Activated CD8-positive, alpha-beta T cell treated with anti-CD3 and anti-CD28 coated beads for 36 hours (primary cell): ENCODE results near the gene TANK. TPM values are rescaled to one million over a fixed set of nuclear protein-coding genes. Genes with fewer than 3 reads are reported as not detected.

Experiments
- ATAC-seq: fragments of 200-7000 bp; cut with Tn5 transposase; one replicate; pipeline ENCODE4 v1.10.0; 2021; ENCODE audit warnings: mild to moderate bottlenecking, moderate library complexity
- CTCF ChIA-PET: fragments of 350-600 bp; sonication (Branson Sonifier 250); formaldehyde crosslinking; loops from one replicate; lab custom pipeline; 2021; ENCODE audit warnings: antibody characterized with exemption; lab: Charles Lee
- POLR2A ChIA-PET: fragments of 350-600 bp; sonication (Branson Sonifier 250); formaldehyde crosslinking; loops from one replicate; lab custom pipeline; 2021; ENCODE audit warnings: antibody characterized with exemption; lab: Charles Lee
- DNase-seq: peaks from one replicate; pipeline ENCODE4 v3.0.0-alpha.2; 2020
- H3K27ac Mint-ChIP-seq: one replicate; pipeline ENCODE4 v1.8.0; 2021; ENCODE audit warnings: mild to moderate bottlenecking, mixed read lengths
- H3K27me3 Mint-ChIP-seq: one replicate; pipeline ENCODE4 v1.8.0; 2021; ENCODE audit warnings: mixed read lengths
- H3K36me3 Mint-ChIP-seq: one replicate; pipeline ENCODE4 v1.8.0; 2021; ENCODE audit warnings: low read depth, mixed read lengths
- H3K4me1 Mint-ChIP-seq: one replicate; pipeline ENCODE4 v1.8.0; 2021; ENCODE audit warnings: low read depth, mixed read lengths
- H3K4me3 Mint-ChIP-seq: one replicate; pipeline ENCODE4 v1.8.0; 2021; ENCODE audit warnings: mild to moderate bottlenecking, moderate library complexity, mixed read lengths
- H3K9me3 Mint-ChIP-seq: one replicate; pipeline ENCODE4 v1.8.0; 2021; ENCODE audit warnings: mixed read lengths
- CTCF ChIP-seq: fragments of 200-600 bp; IDR thresholded peaks from one replicate; pipeline ENCODE4 v1.8.0; 2022; ENCODE audit warnings: antibody characterized with exemption, mild to moderate bottlenecking
- intact Hi-C: fragments of 100-400 bp; cut with micrococcal nuclease; formaldehyde crosslinking; loops from one replicate; pipeline ENCODE4 v1.10.0; 2022
- total RNA-seq, 2 experiments: library from RNA; stranded (reverse); gene quantifications; one replicate each; pipeline ENCODE4 v1.2.3, GENCODE V29; 2021

The TANK gene
- total RNA-seq, 2 experiments from 2014 or later = 49.2 to 51.6 TPM

- no peak for ATAC-seq
- CTCF ChIA-PET = interaction anchor here (1.8 kb wide), 1 partner anchor 13 kb away, joined by 8 read pairs; no protein-coding TSS in a partner anchor
- TF ChIP-seq CTCF = no peak
- H3K4me1 Mint-ChIP-seq = peaks cover 5% of the 10 kb centered on the region
- no peak overlapping the region for H3K27ac Mint-ChIP-seq
- no peaks in the 10 kb centered on the region for H3K27me3 Mint-ChIP-seq
- H3K36me3 Mint-ChIP-seq = peaks cover 19% of the 10 kb centered on the region
- POLR2A ChIA-PET = no interaction called here
- intact Hi-C loops = no loop called here
- no peak overlapping the region for H3K4me3 Mint-ChIP-seq
- no peaks in the 10 kb centered on the region for H3K9me3 Mint-ChIP-seq
- no peak for DNase-seq
These were observed 49.7 kb downstream of the TANK start for GRCh38 chr2:161209902-161210301.

GRCh38 chr2:161217597-161218185 is 57.5 kb downstream of the TANK start:
- no peaks in the 10 kb centered on the region for H3K9me3 Mint-ChIP-seq
- H3K4me3 Mint-ChIP-seq = no peak overlapping the region
- intact Hi-C loops = no loop called here
- DNase-seq (no peak), ATAC-seq (peak; percentile 10)
- POLR2A ChIA-PET = no interaction called here
- peaks cover 30% of the 10 kb centered on the region for H3K4me1 Mint-ChIP-seq
- CTCF ChIA-PET = interaction anchor here (1.3 to 1.4 kb wide), 3 partner anchors 33 to 154 kb away, joined by 4 read pairs; no protein-coding TSS in a partner anchor
- H3K27me3 Mint-ChIP-seq = no peaks in the 10 kb centered on the region
- no peak for TF ChIP-seq CTCF
- peak overlapping the region; percentile 22 for H3K27ac Mint-ChIP-seq
- peaks cover 9% of the 10 kb centered on the region for H3K36me3 Mint-ChIP-seq

- H3K4me1 Mint-ChIP-seq = peaks cover 30% of the 10 kb centered on the region
- CTCF ChIA-PET = no interaction called here
- no peak for ATAC-seq
These were observed 59.0 kb downstream of the TANK start for GRCh38 chr2:161219211-161219610.

GRCh38 chr2:161223139-161223732 is 63.0 kb downstream of the TANK start:
- DNase-seq (no peak), ATAC-seq (peak; percentile 75)
- Mint-ChIP-seq H3K4me3 (no peak overlapping the region), H3K9me3 (no peaks in the 10 kb centered on the region), H3K27ac (no peak overlapping the region), H3K36me3 (peaks cover 12% of the 10 kb centered on the region), H3K4me1 (peaks cover 4% of the 10 kb centered on the region), H3K27me3 (no peaks in the 10 kb centered on the region)
- ChIA-PET POLR2A (no interaction called here), CTCF (interaction anchor here (0.6 to 3.6 kb wide), 26 partner anchors 9 to 161 kb away, joined by 3 to 30 read pairs (median 4); no protein-coding TSS in a partner anchor)
- TF ChIP-seq CTCF = peak; percentile 86
- intact Hi-C loops = loop anchor here (1.0 kb wide), 1 partner anchor 50 kb away; no protein-coding TSS in a partner anchor

More at GRCh38 chr2:161219211-161219610, 59.0 kb downstream of the TANK start:
- Mint-ChIP-seq H3K9me3 (no peaks in the 10 kb centered on the region), H3K27ac (no peak overlapping the region), H3K27me3 (no peaks in the 10 kb centered on the region), H3K36me3 (peaks cover 3% of the 10 kb centered on the region), H3K4me3 (no peak overlapping the region)
- intact Hi-C loops = no loop called here
- POLR2A ChIA-PET = no interaction called here
- no peak for DNase-seq
- no peak for TF ChIP-seq CTCF
